Hepatocyte (in vitro differentiated cells): ENCODE measurements around the gene FRZB. TPM values are rescaled to one million over a fixed set of nuclear protein-coding genes. Genes with fewer than 3 reads are reported as not detected.

Source experiments
- DNase-seq: peaks from one replicate; pipeline ENCODE4 v3.0.0-alpha.2; 2016; ENCODE audit warnings: low spot score
- H2AFZ ChIP-seq: fragments of 200-600 bp; sonication (generic); 2 replicates; pipeline ENCODE4 v1.6.0; 2016; ENCODE audit warnings: antibody characterized with exemption, mild to moderate bottlenecking
- H3K27ac ChIP-seq: fragments of 200-600 bp; sonication (generic); 2 replicates; pipeline ENCODE4 v1.5.1; 2016; ENCODE audit warnings: mild to moderate bottlenecking
- H3K27me3 ChIP-seq: fragments of 200-600 bp; sonication (generic); 2 replicates; pipeline ENCODE4 v1.6.1; 2016
- H3K36me3 ChIP-seq: fragments of 200-600 bp; sonication (generic); replicated peaks from 2 replicates; pipeline ENCODE4 v1.5.1; 2016; ENCODE audit warnings: low read depth; ENCODE audit not compliant: insufficient read depth
- H3K4me1 ChIP-seq: fragments of 200-600 bp; sonication (generic); 2 replicates; pipeline ENCODE4 v1.5.1; 2016; ENCODE audit warnings: mild to moderate bottlenecking, moderate library complexity; ENCODE audit not compliant: insufficient read depth
- H3K4me2 ChIP-seq: fragments of 200-600 bp; sonication (generic); 2 replicates; pipeline ENCODE4 v1.6.0; 2016
- H3K4me3 ChIP-seq: fragments of 200-600 bp; sonication (generic); 2 replicates; pipeline ENCODE4 v1.5.1; 2016; ENCODE audit warnings: mild to moderate bottlenecking
- H3K79me2 ChIP-seq: fragments of 200-600 bp; sonication (generic); 2 replicates; pipeline ENCODE4 v1.6.0; 2017; ENCODE audit warnings: mild to moderate bottlenecking
- H3K9me2 ChIP-seq: fragments of 200-600 bp; sonication (generic); replicated peaks from 2 replicates; pipeline ENCODE4 v1.6.0; 2017; ENCODE audit warnings: mild to moderate bottlenecking; ENCODE audit not compliant: insufficient read depth
- H3K9me3 ChIP-seq: fragments of 200-600 bp; sonication (generic); 2 replicates; pipeline ENCODE4 v1.5.1; 2016; ENCODE audit warnings: low read depth, mild to moderate bottlenecking
- H4K20me1 ChIP-seq: fragments of 200-600 bp; sonication (generic); 2 replicates; pipeline ENCODE4 v1.6.0; 2016; ENCODE audit warnings: mild to moderate bottlenecking; ENCODE audit not compliant: insufficient read depth, poor library complexity, severe bottlenecking
- CTCF ChIP-seq: fragments of 200-600 bp; sonication (generic); IDR thresholded peaks from 2 replicates; pipeline ENCODE4 v1.5.1; 2016; ENCODE audit warnings: antibody characterized with exemption, mild to moderate bottlenecking; ENCODE audit not compliant: poor library complexity
- EZH2 ChIP-seq: fragments of 200-600 bp; sonication (generic); IDR thresholded peaks from 2 replicates; pipeline ENCODE4 v1.6.1; 2016; ENCODE audit warnings: antibody characterized with exemption, mild to moderate bottlenecking, borderline replicate concordance
- EZH2phosphoT487 ChIP-seq: fragments of 200-600 bp; sonication (generic); IDR thresholded peaks from one replicate; pipeline ENCODE4 v1.6.1; 2018; ENCODE audit warnings: antibody characterized with exemption, mild to moderate bottlenecking, low read depth, moderate library complexity; ENCODE audit not compliant: unreplicated experiment, severe bottlenecking
- WGBS: methylation state at CpG from one replicate; pipeline ENCODE4 v1.1.6; 2016; ENCODE audit warnings: low lambda C conversion rate; ENCODE audit errors: missing lambda C conversion rate; 5-methylcytosine and 5-hydroxymethylcytosine counted together
- polyA plus RNA-seq: library from polyadenylated mRNA; unstranded; fragments of >200 nt; fragmentation: Nextera tagmentation; extraction: Ambion mirVana; gene quantifications from 2 replicates; pipeline ENCODE4 v1.2.1, GENCODE V29; 2016
- total RNA-seq: library from RNA; depleted of rRNA; stranded (reverse); fragments of >200 nt; gene quantifications from 2 replicates; pipeline ENCODE4 v1.2.3, GENCODE V29; 2014

FRZB gene
- total and polyA plus RNA-seq, 2 experiments from 2014 or later = 118 to 375 TPM

GRCh38 chr2:182890305-182890704 lies 23.9 kb upstream of the FRZB start:
- no peaks in the 10 kb centered on the region for H3K27me3 ChIP-seq
- no peak for DNase-seq
- TF ChIP-seq CTCF = no peak
- no peak for TF ChIP-seq EZH2phosphoT487
- no peak for TF ChIP-seq EZH2
- peak overlapping the region; percentile 65 for H3K4me2 ChIP-seq
- H2AFZ ChIP-seq = no peak overlapping the region
- H3K4me3 ChIP-seq = no peak overlapping the region
- WGBS = 33% methylated on average over 7 of the region's 7 CpGs
- peaks cover 14% of the 10 kb centered on the region for H3K4me1 ChIP-seq
- peak overlapping the region; percentile 13 for H3K27ac ChIP-seq
- no peaks in the 10 kb centered on the region for H4K20me1 ChIP-seq
- H3K9me3 ChIP-seq = no peaks in the 10 kb centered on the region
- H3K9me2 ChIP-seq = no peaks in the 10 kb centered on the region
- H3K36me3 ChIP-seq = no peaks in the 10 kb centered on the region
- H3K79me2 ChIP-seq = no peaks in the 10 kb centered on the region

- H3K4me3 ChIP-seq = no peak overlapping the region
- no peaks in the 10 kb centered on the region for H3K9me3 ChIP-seq
- no peaks in the 10 kb centered on the region for H3K36me3 ChIP-seq
- no peaks in the 10 kb centered on the region for H3K9me2 ChIP-seq
- H2AFZ ChIP-seq = no peak overlapping the region
- H3K27me3 ChIP-seq = no peaks in the 10 kb centered on the region
- no peak for DNase-seq
- TF ChIP-seq EZH2phosphoT487 = no peak
- TF ChIP-seq EZH2 = no peak
- TF ChIP-seq CTCF = no peak
- H3K27ac ChIP-seq = no peak overlapping the region
- 89% methylated on average over 4 of the region's 4 CpGs for WGBS
- no peaks in the 10 kb centered on the region for H3K79me2 ChIP-seq
- peaks cover 14% of the 10 kb centered on the region for H3K4me1 ChIP-seq
- no peaks in the 10 kb centered on the region for H4K20me1 ChIP-seq
- no peak overlapping the region for H3K4me2 ChIP-seq
Measured at GRCh38 chr2:182887753-182888415, 21.4 kb upstream of the FRZB start.

GRCh38 chr2:182887093-182887492 lies 20.7 kb upstream of the FRZB start:
- no peak overlapping the region for H3K4me3 ChIP-seq
- H3K9me2 ChIP-seq = no peaks in the 10 kb centered on the region
- H3K4me1 ChIP-seq = peaks cover 7% of the 10 kb centered on the region
- H3K9me3 ChIP-seq = no peaks in the 10 kb centered on the region
- DNase-seq = no peak
- H4K20me1 ChIP-seq = no peaks in the 10 kb centered on the region
- H3K27ac ChIP-seq = no peak overlapping the region
- WGBS = 40% methylated on average over 6 of the region's 6 CpGs
- TF ChIP-seq EZH2phosphoT487 = no peak
- TF ChIP-seq EZH2 = no peak
- TF ChIP-seq CTCF = no peak
- H3K27me3 ChIP-seq = no peaks in the 10 kb centered on the region
- H3K4me2 ChIP-seq = no peak overlapping the region
- no peaks in the 10 kb centered on the region for H3K36me3 ChIP-seq
- no peak overlapping the region for H2AFZ ChIP-seq
- no peaks in the 10 kb centered on the region for H3K79me2 ChIP-seq

- Histone ChIP-seq H3K36me3 (no peaks in the 10 kb centered on the region), H3K9me2 (no peaks in the 10 kb centered on the region), H3K79me2 (no peaks in the 10 kb centered on the region), H3K4me1 (no peaks in the 10 kb centered on the region), H3K27me3 (no peaks in the 10 kb centered on the region), H3K27ac (no peak overlapping the region), H3K9me3 (no peaks in the 10 kb centered on the region), H2AFZ (no peak overlapping the region), H3K4me2 (no peak overlapping the region), H4K20me1 (no peaks in the 10 kb centered on the region), H3K4me3 (no peak overlapping the region)
- no peak for DNase-seq
- no peak for TF ChIP-seq EZH2
- no peak for TF ChIP-seq CTCF
- WGBS = 93% methylated on average over 1 of the region's 1 CpG
Measured at GRCh38 chr2:182885771-182886170, 19.3 kb upstream of the FRZB start.
